Bone marrow (tissue), 2 donors: ENCODE data around the gene CDHR2.
"Not testable (repeated sequence)": the region's sequence is repeated elsewhere in the genome, so short reads cannot be mapped to it uniquely, and the experiment has no call there.

ENCODE experiments used
- DNase-seq, 2 donors: peaks; one replicate each; lab custom pipeline; 2025; lab: John Stamatoyannopoulos, UW

The CDHR2 gene

GRCh38 chr5:176596069-176596644, 47.0 kb downstream of the CDHR2 start:
- no peak for DNase-seq

- peak in 1 of 2 donors; percentile 16 for DNase-seq
Observed at GRCh38 chr5:176596689-176597416, 47.7 kb downstream of the CDHR2 start.

GRCh38 chr5:176597417-176598389, 48.6 kb downstream of the CDHR2 start:
- DNase-seq, result no peak

- DNase-seq, result not testable (repeated sequence)
Observed at GRCh38 chr5:176599749-176600430, 50.7 kb downstream of the CDHR2 start.

GRCh38 chr5:176601901-176602482, 52.9 kb downstream of the CDHR2 start:
- DNase-seq, result no peak

GRCh38 chr5:176603091-176603490, 53.9 kb downstream of the CDHR2 start:
- no peak for DNase-seq

GRCh38 chr5:176606032-176606431, 56.9 kb downstream of the CDHR2 start:
- no peak for DNase-seq

GRCh38 chr5:176606875-176607274, 57.7 kb downstream of the CDHR2 start:
- DNase-seq, result no peak

DNA sequence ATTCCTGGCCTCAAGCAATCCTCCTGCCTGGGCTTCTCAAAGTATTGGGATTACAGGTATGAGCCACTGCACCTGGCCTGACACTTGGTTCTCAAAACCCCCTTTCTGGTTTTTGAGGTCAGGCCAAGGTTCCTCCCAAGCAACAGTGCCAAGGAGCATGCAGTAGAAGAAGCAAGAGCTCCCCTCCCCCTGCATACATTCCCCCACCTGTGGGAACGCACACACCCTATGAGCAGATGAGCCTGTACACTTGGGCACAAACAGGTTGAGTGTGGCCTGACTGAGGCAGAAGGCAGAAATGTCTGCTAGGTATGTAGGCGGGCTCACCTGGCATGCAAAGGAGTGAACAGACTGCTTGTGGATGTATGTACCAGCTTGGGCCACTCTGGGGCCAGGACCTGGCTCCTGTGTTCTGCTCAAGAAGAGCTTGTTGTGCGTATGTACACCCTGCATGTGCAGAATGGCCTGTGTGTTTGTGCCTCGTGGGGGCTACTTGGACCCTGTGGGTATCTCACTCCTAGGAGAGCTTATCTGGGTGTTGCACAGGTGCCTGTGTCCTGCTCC, 59.1 kb downstream of the CDHR2 start:
- no peak for DNase-seq

DNA sequence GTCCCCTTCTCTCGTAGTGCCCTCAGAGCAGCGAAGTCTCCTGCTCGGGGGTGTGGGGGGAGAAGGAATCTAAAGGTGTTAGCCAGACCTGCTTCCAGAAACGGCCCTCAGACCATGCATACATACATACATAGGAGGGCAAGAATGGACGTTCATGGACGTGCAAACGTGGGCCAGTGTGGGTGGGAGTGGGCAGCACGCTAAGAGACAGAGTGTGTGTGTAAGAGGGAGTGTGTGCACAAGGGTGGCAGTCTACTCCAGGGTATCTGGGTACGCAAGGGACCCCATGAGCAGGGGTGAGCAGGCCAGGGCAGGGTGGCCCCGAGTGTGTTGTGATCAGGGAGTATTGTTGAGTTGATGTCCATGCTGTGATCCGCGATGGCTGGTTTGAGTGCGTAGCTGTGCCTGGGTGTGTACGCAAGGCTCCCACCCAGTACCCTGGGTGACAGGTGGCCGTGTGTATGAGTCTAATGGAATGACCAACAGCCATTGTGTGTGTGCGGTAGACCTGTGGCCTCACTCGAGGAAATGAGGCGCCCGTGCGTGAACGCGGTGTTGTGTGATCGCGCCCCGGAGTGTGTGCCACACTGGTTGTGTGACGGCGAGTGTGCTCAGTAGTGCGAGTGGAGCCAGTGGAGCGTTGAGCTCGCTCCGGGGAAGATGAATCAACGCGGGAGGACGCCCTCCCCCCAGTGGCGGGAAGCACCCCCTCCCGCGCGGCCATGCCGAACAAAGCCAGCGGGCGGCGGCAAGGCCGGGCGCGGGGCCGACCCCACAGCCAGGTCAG, 60.0 kb downstream of the CDHR2 start:
- DNase-seq, result no peak

- peak in 1 of 2 donors; percentile 5 for DNase-seq
Observed at GRCh38 chr5:176609724-176610434, 60.7 kb downstream of the CDHR2 start, which contains the start of gene GPRIN1. TSS of gene GPRIN1 (minus strand) at chr5:176610156. CDS start at chr5:176599834, 10,322 bp downstream.

DNA sequence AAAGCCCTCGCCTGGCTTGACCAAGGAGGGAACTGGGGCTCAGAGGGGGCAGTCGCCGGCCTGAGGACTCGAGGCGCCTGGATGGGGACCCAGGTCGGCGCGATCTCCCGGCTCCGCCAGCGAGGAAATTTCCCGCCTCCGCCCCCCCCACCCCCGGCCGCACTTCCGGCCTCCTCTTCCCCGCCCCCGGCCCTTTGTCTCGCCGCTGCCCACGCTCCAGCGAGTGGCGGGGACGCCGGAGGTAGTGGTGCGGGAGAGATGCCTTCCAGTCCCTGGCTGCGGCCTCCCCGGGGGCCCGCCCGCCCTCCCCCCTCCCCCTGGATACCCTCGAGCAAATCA, 61.3 kb downstream of the CDHR2 start:
- no peak for DNase-seq

GRCh38 chr5:176611435-176611834, 62.3 kb downstream of the CDHR2 start:
- DNase-seq, result peak in 1 of 2 donors; percentile 5

- no peak for DNase-seq
Observed at GRCh38 chr5:176612008-176612407, 62.9 kb downstream of the CDHR2 start.

DNA sequence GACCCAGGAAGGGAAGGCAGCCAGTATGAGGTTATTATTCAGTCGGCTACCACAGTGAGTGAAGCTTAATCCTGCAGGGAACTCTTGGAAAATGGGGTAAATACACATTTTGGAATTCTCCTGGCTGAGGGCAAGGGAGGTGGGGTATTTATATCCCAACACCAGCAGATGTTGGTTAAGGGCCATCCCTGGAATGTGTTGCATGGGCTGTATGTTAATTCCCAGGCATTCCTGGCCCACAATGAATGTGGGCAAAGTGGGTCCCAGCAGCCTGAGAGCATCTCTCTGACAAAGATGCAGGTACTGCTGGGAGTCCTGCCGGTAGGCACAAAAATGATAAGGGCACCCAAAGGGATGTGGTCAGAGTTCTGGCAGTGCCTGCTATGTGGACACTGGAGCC, 63.7 kb downstream of the CDHR2 start:
- no peak for DNase-seq

DNA sequence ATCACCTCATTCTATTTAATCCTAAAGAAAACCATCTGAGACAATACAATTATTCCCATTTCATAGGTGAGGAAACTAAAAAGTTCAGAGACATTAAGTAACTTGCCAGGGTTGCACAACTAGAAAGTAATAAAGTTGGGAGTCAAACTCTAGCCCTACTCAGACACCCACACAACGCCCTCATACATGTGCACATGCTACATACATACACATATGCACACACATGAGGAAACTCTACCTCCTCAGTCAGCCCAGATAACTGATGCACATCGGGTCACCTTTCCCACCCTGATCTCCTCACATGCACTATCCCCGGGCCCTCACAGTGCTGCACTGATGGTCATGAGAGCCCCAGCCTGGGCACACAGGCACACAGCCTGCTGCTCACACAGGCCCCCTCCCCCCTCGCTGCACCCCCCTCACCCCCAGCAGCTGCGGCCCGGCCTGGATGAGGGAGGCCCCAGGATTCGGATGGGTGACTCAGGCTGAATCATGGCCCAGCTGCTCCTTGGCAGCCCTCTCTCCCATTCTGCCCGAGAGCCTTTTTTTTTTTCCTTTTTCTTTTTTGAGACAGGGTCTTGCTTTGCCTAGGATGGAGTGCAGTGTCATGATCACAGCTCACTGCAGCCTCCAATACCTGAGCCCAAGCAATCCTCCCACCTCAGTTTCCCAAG, 65.8 kb downstream of the CDHR2 start:
- no peak for DNase-seq

GRCh38 chr5:176616511-176616910, 67.4 kb downstream of the CDHR2 start:
- no peak for DNase-seq

DNA sequence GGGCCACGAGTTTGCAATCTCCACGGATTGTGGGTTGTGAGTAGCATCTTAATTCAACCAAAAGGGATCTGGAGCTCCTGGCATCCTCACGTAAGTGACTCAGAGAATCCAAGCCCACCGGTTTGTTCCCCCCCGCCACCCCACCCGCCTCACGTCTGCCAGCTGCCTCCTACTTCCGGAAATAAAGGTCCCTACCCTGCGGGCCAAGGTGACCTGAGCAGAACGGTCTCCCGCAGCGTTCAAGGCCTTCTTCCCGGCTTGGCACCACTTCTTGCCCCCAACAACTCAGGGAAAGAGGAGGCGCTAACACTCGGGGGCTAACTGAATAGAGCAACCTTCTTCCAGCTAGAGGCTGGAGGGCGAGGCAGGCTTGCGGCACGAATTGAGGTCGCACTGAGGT, 69.6 kb downstream of the CDHR2 start:
- DNase-seq, result no peak

GRCh38 chr5:176619203-176619568, 70.0 kb downstream of the CDHR2 start:
- no peak for DNase-seq
